Limb (tissue), 2 donors: Measurements from ENCODE around the gene CLECL1.
A peak's percentile ranks its signal among the peaks of the same experiment; 100 is the strongest.
"Not testable (repeated sequence)": the region's sequence is repeated elsewhere in the genome, so short reads cannot be mapped to it uniquely, and the experiment has no call there.

Experiments
- DNase-seq, 2 donors: peaks; one replicate each; pipeline ENCODE4 v3.0.0-alpha.2; 2016; ENCODE audit errors: extremely low spot score in 2 of 2

CLECL1 gene

DNA sequence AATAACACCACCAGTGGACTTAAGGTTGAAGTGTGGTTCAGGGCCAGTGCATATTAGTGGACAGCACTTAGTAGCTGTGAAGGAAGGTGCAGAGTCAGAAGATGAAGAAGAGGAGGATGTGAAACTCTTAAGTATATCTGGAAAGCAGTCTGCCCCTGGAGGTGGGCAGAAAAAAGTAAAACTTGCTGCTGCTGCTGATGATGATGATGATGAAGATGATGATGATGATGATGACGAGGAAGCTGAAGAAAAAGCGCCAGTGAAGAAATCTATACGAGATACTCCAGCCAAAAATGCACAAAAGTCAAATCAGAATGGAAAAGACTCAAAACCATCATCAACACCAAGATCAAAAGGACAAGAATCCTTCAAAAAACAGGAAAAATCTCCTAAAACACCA lies 37.2 kb downstream of the CLECL1 start:
- not testable (repeated sequence) for DNase-seq

DNA sequence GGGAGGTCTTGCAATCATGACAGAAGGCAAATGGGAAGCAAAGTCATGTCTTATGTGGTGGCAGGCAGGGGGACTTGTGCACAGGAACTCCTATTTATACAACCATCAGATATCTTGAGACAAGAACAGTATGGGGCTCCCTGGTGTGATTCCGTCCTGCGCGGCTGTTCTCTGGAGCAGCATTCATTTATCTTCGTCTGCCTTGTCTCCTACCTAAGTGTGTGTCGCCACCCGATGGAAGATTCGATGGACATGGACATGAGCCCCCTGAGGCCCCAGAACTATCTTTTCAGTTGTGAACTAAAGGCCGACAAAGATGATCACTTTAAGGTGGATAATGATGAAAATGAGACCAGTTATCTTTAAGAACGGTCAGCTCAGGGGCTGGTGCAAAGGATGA lies 37.7 kb downstream of the CLECL1 start:
- DNase-seq = not testable (repeated sequence)

DNA sequence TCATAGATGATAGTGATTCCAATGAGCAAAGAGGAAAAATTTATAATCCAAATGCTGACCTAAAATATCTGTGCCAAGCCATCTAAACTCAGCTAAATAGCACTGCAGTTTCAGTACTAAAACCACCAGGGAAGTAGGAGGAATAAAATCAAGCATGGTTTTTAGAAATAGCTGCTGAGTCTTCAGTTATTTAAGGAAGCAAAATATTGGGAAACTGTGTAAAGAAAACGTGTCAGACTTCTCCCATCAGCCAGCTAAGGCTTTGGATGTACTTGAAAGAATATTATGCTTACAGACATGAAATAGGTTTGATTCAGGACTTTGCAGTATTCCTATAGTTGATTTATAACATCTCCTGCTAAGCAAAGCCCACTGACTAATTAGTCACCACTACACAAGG lies 38.7 kb downstream of the CLECL1 start:
- no peak for DNase-seq

DNA sequence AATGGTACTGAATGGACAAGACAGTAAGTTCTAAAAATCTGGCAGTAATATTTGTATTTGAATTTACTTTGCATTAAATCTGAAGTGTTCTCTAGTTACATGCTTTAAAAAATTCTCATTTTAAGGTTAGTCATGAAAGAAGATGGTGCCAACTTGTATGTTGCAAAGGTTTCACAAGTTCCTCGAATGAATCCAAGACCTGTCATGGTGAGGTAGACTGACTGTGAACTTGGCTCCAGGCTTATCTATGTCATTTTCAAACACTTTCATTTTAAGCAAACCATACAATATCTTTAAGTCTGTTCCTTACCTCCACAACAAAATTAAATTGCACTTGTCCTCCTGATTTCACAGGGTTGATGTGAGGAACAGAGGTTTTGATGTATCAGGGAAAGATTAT lies 40.0 kb downstream of the CLECL1 start:
- DNase-seq = no peak

DNA sequence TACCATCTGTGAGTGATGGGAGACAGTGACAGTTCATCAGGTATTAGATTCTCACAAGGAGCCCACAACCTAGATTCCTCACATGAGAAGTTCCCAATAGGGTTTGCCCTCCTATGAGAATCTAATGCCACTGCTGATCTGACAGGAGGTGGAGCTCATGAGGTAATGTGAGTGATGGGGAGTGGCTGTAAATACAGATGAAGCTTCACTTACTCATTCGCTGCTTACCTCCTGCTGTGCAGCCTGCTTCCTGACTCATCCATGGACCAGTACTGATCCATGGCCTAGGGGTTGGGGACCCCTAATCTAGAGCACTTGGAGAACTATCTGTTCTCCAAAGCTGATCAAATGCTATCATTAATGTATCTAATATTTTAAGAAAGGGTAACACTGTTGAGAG lies 45.7 kb downstream of the CLECL1 start:
- no peak for DNase-seq

DNA sequence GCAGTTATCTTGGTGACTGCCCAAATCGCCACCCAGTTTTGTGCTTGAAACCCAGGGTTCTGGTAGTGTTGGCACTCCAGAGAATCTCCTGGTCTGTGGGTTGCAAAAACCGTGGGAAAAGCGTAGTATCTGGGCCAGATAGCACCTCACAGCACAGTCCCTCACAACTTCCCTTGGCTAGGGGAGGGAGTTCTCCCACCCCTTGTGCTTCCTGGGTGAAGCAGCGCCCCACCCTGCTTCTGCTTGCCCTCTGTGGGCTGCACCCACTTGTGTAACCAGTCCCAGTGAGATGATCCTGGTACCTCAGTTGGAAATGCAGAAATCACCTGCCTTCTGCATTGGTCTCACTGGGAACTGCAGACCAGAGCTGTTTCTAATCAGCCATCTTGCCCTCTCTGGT lies 47.0 kb downstream of the CLECL1 start:
- no peak for DNase-seq

DNA sequence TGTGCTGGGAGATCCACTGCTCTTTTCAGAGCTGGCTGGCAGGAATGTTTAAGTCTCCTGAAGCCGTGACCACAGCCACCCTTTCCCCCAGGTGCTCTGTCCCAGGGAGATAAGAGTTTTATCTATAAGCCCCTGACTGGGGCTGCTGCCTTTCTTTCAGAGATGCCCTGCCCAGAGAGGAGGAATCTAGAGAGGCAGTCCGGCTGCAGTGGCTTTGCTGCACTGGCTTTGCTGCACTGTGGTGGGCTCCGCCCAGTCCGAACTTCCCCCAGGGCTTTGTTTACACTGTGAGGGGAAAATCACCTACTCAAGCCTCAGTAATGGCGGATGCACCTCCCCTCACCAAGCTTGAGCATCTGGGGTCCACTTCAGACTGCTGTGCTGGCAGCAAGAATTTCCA lies 47.5 kb downstream of the CLECL1 start:
- not testable (repeated sequence) for DNase-seq

DNA sequence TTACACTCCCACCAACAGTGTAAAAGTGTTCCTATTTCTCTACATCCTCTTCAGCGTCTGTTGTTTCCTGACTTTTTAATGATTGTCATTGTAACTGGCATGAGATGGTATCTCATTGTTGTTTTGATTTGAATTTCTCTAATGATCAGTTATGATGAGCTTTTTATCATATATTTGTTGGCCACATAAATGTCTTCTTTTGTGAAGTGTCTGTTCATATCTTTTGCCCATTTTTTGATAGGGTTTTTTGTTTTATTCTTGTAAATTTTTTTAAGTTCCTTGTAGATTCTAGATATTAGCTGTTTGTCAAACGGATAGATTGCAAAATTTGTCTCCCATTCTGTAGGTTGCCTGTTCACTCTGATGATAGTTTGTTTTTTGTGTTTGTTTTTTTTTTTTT lies 49.9 kb downstream of the CLECL1 start:
- not testable (repeated sequence) for DNase-seq

DNA sequence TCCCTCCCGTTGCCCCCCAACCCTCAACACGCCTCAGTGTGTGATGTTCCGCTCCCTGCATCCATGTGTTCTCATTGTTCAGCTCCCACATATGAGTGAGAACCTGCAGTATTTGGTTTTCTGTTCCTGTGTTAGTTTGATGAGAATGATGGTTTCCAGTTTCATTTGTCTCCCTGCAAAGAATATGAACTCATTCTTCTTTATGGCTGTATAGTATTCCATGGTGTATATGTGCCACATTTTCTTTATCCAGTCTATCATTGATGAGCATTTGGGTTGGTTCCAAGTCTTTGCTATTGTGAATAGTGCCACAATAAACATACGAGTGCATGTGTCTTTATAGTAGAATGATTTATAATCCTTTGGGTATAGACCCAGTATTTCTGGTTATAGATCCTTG lies 50.4 kb downstream of the CLECL1 start:
- DNase-seq = not testable (repeated sequence)

DNA sequence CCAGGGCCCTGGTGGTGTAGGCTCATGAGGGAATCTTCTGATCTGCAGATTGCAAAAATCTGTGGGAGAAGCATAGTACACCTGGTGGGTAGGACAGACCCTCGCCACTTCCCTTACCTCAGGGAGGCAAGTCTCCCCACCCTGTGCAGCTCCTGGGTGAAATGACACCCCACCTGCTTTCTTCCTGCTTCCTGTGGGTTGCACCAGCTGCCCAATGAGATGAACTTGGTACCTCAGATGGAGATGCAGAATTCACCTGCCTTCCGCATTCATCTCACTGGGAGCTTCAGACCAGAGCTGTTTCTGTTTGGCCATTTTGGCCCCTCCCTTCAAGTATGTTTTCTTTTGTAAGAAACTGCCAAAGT lies 58.7 kb downstream of the CLECL1 start:
- no peak for DNase-seq

DNA sequence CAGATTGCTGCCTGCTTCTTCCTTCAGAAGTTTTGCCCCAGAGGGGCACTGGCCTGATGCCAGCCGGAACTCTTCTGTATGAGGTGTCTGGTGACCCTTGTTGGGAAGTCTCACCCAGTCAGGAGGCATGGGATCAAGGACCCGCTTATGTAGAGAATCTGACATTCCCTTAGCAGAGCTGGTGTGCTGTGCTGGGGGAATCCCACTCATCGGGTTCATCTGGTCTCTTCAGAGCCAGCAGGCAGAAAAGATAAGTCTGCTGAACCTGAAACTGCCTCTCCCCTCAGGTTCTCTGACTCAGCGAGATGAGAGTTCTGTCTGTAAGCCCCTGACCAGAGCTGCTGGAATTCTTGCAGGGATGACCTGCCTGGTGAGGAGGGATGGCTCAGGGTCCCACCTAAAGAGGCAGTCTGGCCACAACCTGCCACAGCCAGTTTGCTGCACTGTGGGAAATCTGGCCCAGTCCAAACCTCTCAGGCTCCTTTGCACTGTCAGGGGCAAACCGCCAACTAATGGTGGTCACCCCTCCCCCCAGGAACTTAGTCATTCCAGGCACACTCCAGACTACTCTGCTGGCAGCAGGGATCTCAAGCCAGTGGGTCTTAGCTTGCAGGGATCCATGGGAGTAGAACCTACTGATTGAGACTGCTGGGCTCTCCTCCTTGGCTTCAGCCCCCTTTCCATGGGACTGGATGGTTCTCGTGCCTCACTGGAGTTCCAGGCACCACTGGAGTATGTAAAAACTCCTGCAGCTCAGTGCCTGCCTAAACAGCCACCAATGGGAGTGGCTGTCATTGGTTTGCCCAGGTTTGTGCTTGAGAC lies 59.3 kb downstream of the CLECL1 start:
- DNase-seq = peak in 1 of 2 donors; percentile 49
